BLaER1 treated with 17β-estradiol and CSF1 and Interleukin-3, amounts not matched to agents 10 nM and 100 nM (cell line): Measurements from ENCODE around the gene CASS4.
"Not testable (repeated sequence)": the region's sequence is repeated elsewhere in the genome, so short reads cannot be mapped to it uniquely, and the experiment has no call there.

ENCODE experiments used
- H3K27ac ChIP-seq, 11 experiments: shearing (Covaris generic); formaldehyde crosslinking; 2 replicates each; pipeline ENCODE4 v1.8.1; 2022
- H3K27me3 ChIP-seq, 11 experiments: shearing (Covaris generic); formaldehyde crosslinking; 2 replicates each; pipeline ENCODE4 v1.8.1; 2022
- H3K36me3 ChIP-seq, 11 experiments: shearing (Covaris generic); formaldehyde crosslinking; 2 replicates each; pipeline ENCODE4 v1.8.1; 2022
- H3K4me1 ChIP-seq, 10 experiments: shearing (Covaris generic); formaldehyde crosslinking; 2 replicates each; pipeline ENCODE4 v1.8.1; 2022
- H3K4me2 ChIP-seq, 11 experiments: shearing (Covaris generic); formaldehyde crosslinking; 2 replicates each; pipeline ENCODE4 v1.8.1; 2022
- H3K4me3 ChIP-seq, 10 experiments: shearing (Covaris generic); formaldehyde crosslinking; 2 replicates each; pipeline ENCODE4 v1.8.1; 2022
- H3K9ac ChIP-seq, 11 experiments: shearing (Covaris generic); formaldehyde crosslinking; 2 replicates each; pipeline ENCODE4 v1.8.1; 2022
- H3K9me3 ChIP-seq, 11 experiments: shearing (Covaris generic); formaldehyde crosslinking; replicated peaks in 1 of 11; 2 replicates each; pipeline ENCODE4 v1.8.1; 2022
- H4K20me1 ChIP-seq, 11 experiments: shearing (Covaris generic); formaldehyde crosslinking; 2 replicates each; pipeline ENCODE4 v1.8.1; 2022
- Cebpa-rat ChIP-seq, 11 experiments: shearing (Covaris generic); IDR thresholded peaks; 2 replicates each; pipeline ENCODE4 v1.8.1; 2022

CASS4 gene

GRCh38 chr20:56388882-56389281 lies 23.2 kb upstream of the CASS4 start:
- no peak overlapping the region for H3K4me3 ChIP-seq
- peaks cover 22 to 32% (median 28%) of the 10 kb centered on the region in 10 experiments for H3K4me1 ChIP-seq
- TF ChIP-seq Cebpa-rat (IDR thresholded peaks at IDR 0.05), result no peak
- H3K27ac ChIP-seq, result no peak overlapping the region
- H3K27me3 ChIP-seq, result no peaks in the 10 kb centered on the region
- H3K9ac ChIP-seq, result 0 out of 22 replicates have a peak overlapping the region, but pooled peaks of 1 of the 11 experiments have one; percentile 7
- H3K9me3 ChIP-seq, result no peaks in the 10 kb centered on the region
- H4K20me1 ChIP-seq, result peaks cover 0 to 21% (median 6%) of the 10 kb centered on the region in 11 experiments; a peak in 8 of 22 replicates
- peaks cover 26 to 73% (median 67%) of the 10 kb centered on the region in 11 experiments for H3K36me3 ChIP-seq
- no peak overlapping the region for H3K4me2 ChIP-seq

DNA sequence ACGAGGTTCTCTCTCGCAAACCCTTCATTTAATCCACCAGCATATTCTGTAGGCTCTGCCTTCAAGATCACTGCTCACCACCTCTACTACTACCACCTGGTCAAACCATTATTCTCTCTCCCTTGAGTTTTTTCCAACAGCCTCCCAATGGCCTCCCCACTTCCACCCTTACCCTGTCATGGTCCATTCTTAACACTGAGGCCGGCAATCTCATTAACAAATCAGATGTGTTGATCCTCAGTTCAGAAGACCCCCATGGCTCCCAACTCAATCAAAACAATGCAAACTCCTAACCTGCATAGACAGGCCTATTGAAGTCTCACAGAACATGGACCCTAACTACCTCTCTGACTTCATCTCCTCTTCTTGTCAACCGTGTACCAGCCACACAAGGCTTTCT lies 22.3 kb upstream of the CASS4 start:
- Histone ChIP-seq H3K36me3 (peaks cover 22 to 72% (median 60%) of the 10 kb centered on the region in 11 experiments), H3K4me2 (peak overlapping the region in 9 of 11 experiments; percentile 81 to 95 (median 86); a peak in 12 of 22 replicates)

DNA sequence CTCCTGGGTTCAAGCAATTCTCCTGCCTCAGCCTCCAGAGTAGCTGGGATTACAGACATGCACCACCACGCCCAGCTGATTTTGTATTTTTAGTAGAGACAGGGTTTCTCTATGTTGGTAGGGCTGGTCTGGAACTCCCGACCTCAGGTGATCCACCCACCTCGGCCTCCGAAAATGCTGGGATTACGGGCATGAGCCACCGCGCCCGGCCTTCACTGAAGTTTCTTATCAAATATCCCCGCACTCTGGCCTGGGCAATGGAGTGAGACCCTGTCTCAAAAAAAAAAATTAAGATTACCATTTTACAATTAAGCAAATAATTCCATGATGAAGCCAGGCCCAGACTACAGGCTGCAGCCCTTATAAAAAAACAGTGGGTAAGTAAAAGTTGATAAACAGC lies 21.7 kb upstream of the CASS4 start:
- H3K27me3 ChIP-seq, H3K9me3 ChIP-seq: not testable (repeated sequence)
- peaks cover 27 to 72% (median 60%) of the 10 kb centered on the region in 11 experiments for H3K36me3 ChIP-seq
- peak overlapping the region in 10 of 11 experiments; percentile 81 to 95 (median 87); a peak in 21 of 22 replicates for H3K4me2 ChIP-seq
- H3K27ac ChIP-seq, result peak overlapping the region in 1 of 11 experiments; percentile 97; a peak in 2 of 22 replicates
- H4K20me1 ChIP-seq, result peaks cover 0 to 19% (median 4%) of the 10 kb centered on the region in 11 experiments; a peak in 10 of 22 replicates
- H3K4me1 ChIP-seq, result peaks cover 28 to 38% (median 35%) of the 10 kb centered on the region in 10 experiments
- H3K4me3 ChIP-seq, result peak overlapping the region in 7 of 10 experiments; percentile 83 to 96 (median 93); a peak in 9 of 20 replicates
- H3K9ac ChIP-seq, result peak overlapping the region in 6 of 11 experiments; percentile 84 to 94 (median 92); a peak in 6 of 22 replicates

More for the DNA sequence above, 22.3 kb upstream of the CASS4 start:
- Histone ChIP-seq H3K27ac (no peak overlapping the region), H3K27me3 (no peaks in the 10 kb centered on the region), H3K4me3 (no peak overlapping the region; a peak in 1 of 20 replicates), H3K4me1 (peaks cover 28 to 38% (median 35%) of the 10 kb centered on the region in 10 experiments), H4K20me1 (peaks cover 0 to 17% (median 4%) of the 10 kb centered on the region in 11 experiments; a peak in 8 of 22 replicates), H3K9ac (no peak overlapping the region), H3K9me3 (no peaks in the 10 kb centered on the region)
- no peak for TF ChIP-seq Cebpa-rat (IDR thresholded peaks at IDR 0.05)

DNA sequence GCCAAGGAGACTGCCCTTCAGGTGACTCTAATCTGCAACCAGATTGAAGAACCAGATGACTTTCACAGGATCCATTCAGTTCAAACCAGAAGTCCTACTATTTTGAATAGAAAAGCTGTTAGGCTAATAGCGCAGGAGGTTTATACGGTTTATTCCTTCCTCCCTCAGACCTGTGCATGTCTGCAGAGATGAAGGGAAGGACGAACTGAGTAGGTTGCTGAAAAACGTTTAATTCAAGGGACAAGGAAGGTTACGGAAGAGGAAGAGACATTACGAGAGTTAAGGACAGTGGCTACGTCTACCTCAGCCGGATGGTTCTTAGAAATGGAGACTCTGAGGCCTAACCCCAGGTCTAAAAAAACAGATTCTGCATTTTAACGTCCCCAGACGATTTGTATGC lies 21.0 kb upstream of the CASS4 start:
- H3K4me3 ChIP-seq, result peak overlapping the region; percentile 77 to 96 (median 90)
- no peaks in the 10 kb centered on the region for H3K27me3 ChIP-seq
- peaks cover 28 to 38% (median 35%) of the 10 kb centered on the region in 10 experiments for H3K4me1 ChIP-seq
- H3K27ac ChIP-seq, result peak overlapping the region in 9 of 11 experiments; percentile 87 to 97 (median 92); a peak in 17 of 22 replicates
- H3K36me3 ChIP-seq, result peaks cover 28 to 72% (median 60%) of the 10 kb centered on the region in 11 experiments
- H3K9me3 ChIP-seq, result no peaks in the 10 kb centered on the region
- peak overlapping the region; percentile 84 to 94 (median 92); a peak in 21 of 22 replicates for H3K9ac ChIP-seq
- no peak for TF ChIP-seq Cebpa-rat (IDR thresholded peaks at IDR 0.05)
- H3K4me2 ChIP-seq, result peak overlapping the region; percentile 81 to 95 (median 88)
- H4K20me1 ChIP-seq, result peaks cover 0 to 17% (median 3%) of the 10 kb centered on the region in 11 experiments; a peak in 9 of 22 replicates

- H3K9me3 ChIP-seq, result no peaks in the 10 kb centered on the region
- no peak for TF ChIP-seq Cebpa-rat (IDR thresholded peaks at IDR 0.05)
- H3K4me2 ChIP-seq, result peak overlapping the region; percentile 81 to 95 (median 88)
- peak overlapping the region; percentile 77 to 96 (median 90) for H3K4me3 ChIP-seq
- peaks cover 28 to 38% (median 35%) of the 10 kb centered on the region in 10 experiments for H3K4me1 ChIP-seq
- peak overlapping the region; percentile 75 to 97 (median 91); a peak in 21 of 22 replicates for H3K27ac ChIP-seq
- H3K9ac ChIP-seq, result peak overlapping the region; percentile 84 to 94 (median 92)
- H3K27me3 ChIP-seq, result no peaks in the 10 kb centered on the region
- H4K20me1 ChIP-seq, result peaks cover 0 to 17% (median 3%) of the 10 kb centered on the region in 11 experiments; a peak in 7 of 22 replicates
- H3K36me3 ChIP-seq, result peaks cover 28 to 72% (median 60%) of the 10 kb centered on the region in 11 experiments
Measured at GRCh38 chr20:56391596-56392131, 20.4 kb upstream of the CASS4 start.

DNA sequence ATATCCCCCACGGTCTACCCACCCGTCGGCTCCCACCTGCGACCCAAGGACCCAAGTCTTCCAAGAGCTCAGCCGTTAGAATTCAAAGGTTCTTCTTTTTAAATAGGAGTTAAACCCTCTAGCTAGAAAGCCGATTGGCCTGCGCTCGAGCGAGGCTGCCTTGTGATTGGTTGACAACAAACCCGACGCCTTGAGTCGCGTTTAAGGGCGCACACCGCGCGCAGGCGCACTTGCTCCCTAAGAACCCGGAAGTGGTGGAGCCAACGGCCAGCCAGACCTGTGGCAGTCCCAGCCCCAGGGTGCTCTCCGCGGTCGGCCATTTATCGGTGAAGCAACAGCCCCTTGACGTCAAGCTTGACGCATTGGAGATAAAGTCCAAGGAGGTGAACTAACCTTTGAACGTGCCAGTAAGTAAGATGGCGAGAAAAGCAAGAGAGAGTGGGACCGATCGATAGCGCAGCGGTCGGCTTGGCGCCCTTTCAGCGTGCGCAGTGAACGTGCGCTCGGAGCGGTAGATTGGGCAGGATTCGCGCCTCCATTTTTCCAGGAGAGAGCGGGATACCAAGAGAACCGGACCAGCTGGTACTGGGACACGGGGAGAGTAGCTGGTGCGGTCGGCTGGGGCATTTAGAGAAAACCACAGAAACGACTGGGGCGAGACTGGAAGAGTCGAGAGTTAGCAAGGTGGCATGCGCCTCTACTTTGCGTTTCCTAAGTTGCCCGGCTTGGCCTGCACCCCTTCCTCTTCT lies 19.8 kb upstream of the CASS4 start, which contains the start of the genes AURKA and CSTF1:
Gene AURKA (minus strand): TSS at position 84 of the 749 bp plus-strand sequence. CDS start 4,018 bp downstream, outside the sequence.
Gene CSTF1 (plus strand): TSS at position 514 of the 749 bp plus-strand sequence. CDS start 2,908 bp downstream, outside the sequence.
- H3K4me2 ChIP-seq, result peak within 1 kb of the TSS; percentile 81 to 95 (median 90)
- H3K9ac ChIP-seq, result peak within 1 kb of the TSS; percentile 84 to 94 (median 92)
- H3K9me3 ChIP-seq, result no peaks in the 10 kb centered on the region
- peaks cover 28 to 38% (median 35%) of the 10 kb centered on the region in 10 experiments for H3K4me1 ChIP-seq
- H3K36me3 ChIP-seq, result peaks cover 33 to 72% (median 60%) of the 10 kb centered on the region in 11 experiments
- no peaks in the 10 kb centered on the region for H3K27me3 ChIP-seq
- peak within 1 kb of the TSS; percentile 75 to 97 (median 91) for H3K27ac ChIP-seq
- H3K4me3 ChIP-seq, result peak within 1 kb of the TSS; percentile 77 to 96 (median 90)
- H4K20me1 ChIP-seq, result peaks cover 0 to 17% (median 5%) of the 10 kb centered on the region in 11 experiments; a peak in 8 of 22 replicates
- TF ChIP-seq Cebpa-rat (IDR thresholded peaks at IDR 0.05), result peak in 9 of 11 experiments; percentile 28 to 76 (median 62); a peak in 11 of 22 replicates

GRCh38 chr20:56392881-56393482 lies 19.1 kb upstream of the CASS4 start:
- peak overlapping the region; percentile 84 to 94 (median 92) for H3K9ac ChIP-seq
- H3K36me3 ChIP-seq, result peaks cover 34 to 72% (median 60%) of the 10 kb centered on the region in 11 experiments
- peaks cover 28 to 38% (median 35%) of the 10 kb centered on the region in 10 experiments for H3K4me1 ChIP-seq

GRCh38 chr20:56393653-56394052 lies 18.4 kb upstream of the CASS4 start:
- Histone ChIP-seq H4K20me1 (peaks cover 0 to 26% (median 11%) of the 10 kb centered on the region in 11 experiments; a peak in 14 of 22 replicates), H3K9ac (peak overlapping the region; percentile 84 to 94 (median 92); a peak in 17 of 22 replicates), H3K27me3 (no peaks in the 10 kb centered on the region), H3K4me2 (peak overlapping the region; percentile 69 to 93 (median 90)), H3K4me1 (peaks cover 28 to 38% (median 34%) of the 10 kb centered on the region in 10 experiments), H3K27ac (peak overlapping the region in 6 of 11 experiments; percentile 87 to 97 (median 92); a peak in 6 of 22 replicates), H3K4me3 (peak overlapping the region; percentile 77 to 96 (median 90)), H3K9me3 (no peaks in the 10 kb centered on the region), H3K36me3 (peaks cover 37 to 72% (median 60%) of the 10 kb centered on the region in 11 experiments)
- TF ChIP-seq Cebpa-rat (IDR thresholded peaks at IDR 0.05), result no peak

More at GRCh38 chr20:56392881-56393482, 19.1 kb upstream of the CASS4 start:
- no peak for TF ChIP-seq Cebpa-rat (IDR thresholded peaks at IDR 0.05)
- H3K4me2 ChIP-seq, result peak overlapping the region; percentile 69 to 93 (median 90)
- peak overlapping the region; percentile 77 to 96 (median 90) for H3K4me3 ChIP-seq
- H3K27me3 ChIP-seq, result no peaks in the 10 kb centered on the region
- H3K27ac ChIP-seq, result peak overlapping the region; percentile 75 to 97 (median 91)
- no peaks in the 10 kb centered on the region for H3K9me3 ChIP-seq
- H4K20me1 ChIP-seq, result peaks cover 0 to 21% (median 6%) of the 10 kb centered on the region in 11 experiments; a peak in 11 of 22 replicates
